CD4-positive, alpha-beta T cell treated with Interleukin-1 beta for 1 hour (primary cell): Measurements from ENCODE around the gene CDH4.

Experiments
- DNase-seq, 2 donors: peaks; one replicate each; pipeline ENCODE4 v3.0.0-alpha.2; 2020 to 2022

Gene CDH4

GRCh38 chr20:61303675-61304074 lies 51.6 kb downstream of the CDH4 start:
- DNase-seq, result no peak

DNA sequence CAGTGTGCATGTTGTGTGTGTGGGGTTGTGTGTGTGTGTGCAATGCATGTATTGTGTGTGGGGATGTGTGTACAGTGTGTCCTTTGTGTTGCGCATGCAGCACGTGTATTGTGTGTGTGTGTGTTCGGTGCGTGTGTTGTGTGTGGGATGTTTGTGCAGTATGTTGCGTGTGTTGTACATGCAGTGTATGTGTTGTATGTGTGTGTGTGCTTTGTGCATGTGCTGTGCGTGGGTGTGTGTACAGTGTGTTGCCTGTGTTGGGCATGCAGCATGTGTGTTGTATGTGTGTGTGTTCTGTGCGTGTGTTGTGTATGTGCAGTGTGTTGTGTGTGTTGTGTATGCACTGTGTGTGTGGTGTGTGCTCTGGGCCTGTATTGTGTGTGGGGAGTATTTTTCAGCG lies 52.7 kb downstream of the CDH4 start:
- DNase-seq, result no peak

- DNase-seq, result no peak
Observed at GRCh38 chr20:61306937-61307475, 54.9 kb downstream of the CDH4 start.

DNA sequence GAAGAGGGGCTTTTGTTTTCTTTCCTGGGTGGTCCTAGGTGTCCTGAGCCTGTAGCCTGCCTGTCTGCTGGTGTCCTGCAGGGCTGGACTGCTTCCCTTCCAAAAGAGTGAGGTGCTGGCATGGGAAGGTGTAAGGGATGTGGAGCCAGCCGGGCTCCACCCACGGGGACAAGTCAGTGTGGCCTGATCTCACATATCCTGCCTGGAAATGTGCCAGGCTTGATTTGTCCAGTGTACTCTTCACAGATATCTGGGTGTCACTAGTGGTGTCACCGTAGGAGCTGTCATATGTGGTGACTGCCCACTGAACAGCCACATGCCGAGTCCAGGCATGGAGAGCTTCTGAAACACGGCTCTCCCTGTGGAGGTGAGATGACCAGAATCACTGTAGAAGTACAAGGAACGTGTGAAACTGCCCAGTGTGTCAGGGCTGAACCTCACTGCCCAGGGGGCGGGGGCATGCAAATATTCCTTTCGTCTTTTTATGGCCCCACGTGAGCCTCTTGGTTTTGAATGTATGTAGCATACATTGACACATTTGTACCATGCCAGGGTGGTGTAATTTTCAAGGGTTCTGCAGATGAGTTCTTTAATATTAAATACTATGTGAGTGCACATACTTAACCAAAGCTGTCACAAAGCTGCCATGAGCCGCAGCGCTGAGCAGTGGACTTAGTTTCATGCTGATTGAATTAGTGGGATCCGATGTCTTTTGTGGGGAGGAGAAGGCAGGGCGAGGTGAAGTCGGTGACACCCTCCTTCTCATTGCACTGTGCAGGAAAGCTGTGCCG lies 55.8 kb downstream of the CDH4 start:
- no peak for DNase-seq

- no peak for DNase-seq
Observed at GRCh38 chr20:61308477-61308774, 56.4 kb downstream of the CDH4 start.

- no peak for DNase-seq
Observed at GRCh38 chr20:61310954-61311353, 58.9 kb downstream of the CDH4 start.

GRCh38 chr20:61311656-61312387 lies 59.8 kb downstream of the CDH4 start:
- no peak for DNase-seq

DNA sequence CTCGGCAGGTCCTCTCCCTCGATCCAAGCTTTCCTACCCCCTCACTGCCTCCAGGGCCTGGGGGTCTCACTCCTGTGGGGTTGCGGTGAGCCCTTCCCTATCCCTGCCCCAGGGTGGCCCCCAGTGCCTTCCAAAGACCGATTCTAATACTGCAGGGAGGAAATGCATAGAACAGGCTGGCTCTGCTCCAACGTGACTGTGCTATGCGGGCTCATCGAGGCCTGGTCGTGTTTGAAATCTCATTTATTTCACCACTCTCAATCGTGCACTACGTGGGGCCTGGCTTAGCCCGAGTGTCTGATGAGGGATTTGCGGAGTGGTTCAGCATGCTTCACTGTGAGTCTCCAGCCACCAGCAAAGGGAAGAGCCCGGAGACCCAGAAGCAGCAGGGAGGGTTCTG lies 60.9 kb downstream of the CDH4 start:
- DNase-seq, result no peak

GRCh38 chr20:61313396-61313795 lies 61.3 kb downstream of the CDH4 start:
- no peak for DNase-seq

DNA sequence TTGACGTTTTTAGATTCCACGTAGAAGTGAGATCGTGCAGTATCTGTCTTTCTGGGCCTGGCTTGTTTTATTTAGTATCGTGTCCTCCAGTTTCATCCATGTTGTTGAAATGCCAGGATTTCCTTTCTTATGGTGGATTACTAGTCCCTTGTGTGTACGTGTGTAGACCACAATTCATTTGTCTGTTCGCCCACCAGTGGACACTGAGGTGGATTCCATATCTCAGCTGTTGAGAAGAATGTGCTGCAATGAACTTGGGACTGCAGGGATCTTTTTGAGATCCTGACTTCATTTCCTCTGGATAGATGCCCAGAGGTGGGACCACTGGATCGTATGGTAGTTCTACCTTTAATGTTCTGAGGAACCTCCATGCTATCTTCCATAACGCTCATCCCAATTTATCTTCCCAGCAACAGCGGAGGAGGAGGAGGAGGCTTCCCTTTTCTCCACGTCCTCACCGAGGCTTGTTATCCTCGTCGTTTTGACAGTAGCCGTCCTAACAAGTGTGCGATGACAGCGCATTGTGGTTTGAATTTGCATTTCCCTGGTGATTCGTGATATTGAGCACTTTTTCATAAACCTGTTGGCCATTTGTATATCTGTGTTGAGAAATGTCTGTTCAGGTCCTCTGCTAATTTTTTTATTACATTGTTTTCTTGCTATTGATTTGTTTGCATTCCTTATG lies 62.4 kb downstream of the CDH4 start:
- DNase-seq, result no peak

DNA sequence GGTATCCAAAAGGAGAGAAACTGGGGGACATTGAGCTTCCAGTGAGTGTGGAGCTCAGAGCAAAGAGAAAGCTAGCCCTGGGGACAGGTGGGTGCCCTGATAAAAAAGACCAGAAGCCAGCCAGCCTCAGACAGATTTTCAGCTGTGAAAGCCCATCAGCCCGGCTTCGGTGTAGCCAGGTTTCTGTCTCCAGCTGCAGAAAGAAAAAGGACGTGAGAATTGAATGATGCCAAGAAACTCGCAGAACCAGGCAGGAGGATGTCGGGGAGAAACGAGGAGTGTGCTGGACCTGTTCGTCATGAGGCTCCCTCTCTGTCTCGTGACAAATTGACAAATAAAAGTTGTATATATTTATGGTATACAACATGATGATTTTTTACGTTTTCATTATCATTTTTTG lies 63.3 kb downstream of the CDH4 start:
- DNase-seq, result no peak

DNA sequence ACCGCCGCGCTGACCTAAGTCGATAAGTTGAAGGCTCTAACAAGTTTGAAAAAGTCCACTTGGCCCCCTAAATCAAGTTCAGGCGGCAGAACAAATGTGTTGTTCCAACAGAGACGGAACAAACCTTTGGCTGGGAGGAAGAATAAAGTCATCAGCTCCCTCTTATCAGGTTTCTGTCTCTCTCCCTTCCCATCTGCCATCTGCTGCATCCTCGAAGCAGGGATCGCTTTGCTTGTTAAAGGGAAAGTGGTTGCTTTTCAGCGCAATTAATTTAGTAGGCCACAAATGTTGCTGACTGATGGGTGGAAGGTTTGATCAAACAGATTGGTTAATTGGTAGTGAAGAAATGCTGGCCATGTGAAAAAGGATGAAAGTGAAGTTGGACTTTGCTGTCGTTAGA lies 64.3 kb downstream of the CDH4 start:
- DNase-seq, result no peak

- no peak for DNase-seq
Observed at GRCh38 chr20:61317966-61318530, 66.0 kb downstream of the CDH4 start.

DNA sequence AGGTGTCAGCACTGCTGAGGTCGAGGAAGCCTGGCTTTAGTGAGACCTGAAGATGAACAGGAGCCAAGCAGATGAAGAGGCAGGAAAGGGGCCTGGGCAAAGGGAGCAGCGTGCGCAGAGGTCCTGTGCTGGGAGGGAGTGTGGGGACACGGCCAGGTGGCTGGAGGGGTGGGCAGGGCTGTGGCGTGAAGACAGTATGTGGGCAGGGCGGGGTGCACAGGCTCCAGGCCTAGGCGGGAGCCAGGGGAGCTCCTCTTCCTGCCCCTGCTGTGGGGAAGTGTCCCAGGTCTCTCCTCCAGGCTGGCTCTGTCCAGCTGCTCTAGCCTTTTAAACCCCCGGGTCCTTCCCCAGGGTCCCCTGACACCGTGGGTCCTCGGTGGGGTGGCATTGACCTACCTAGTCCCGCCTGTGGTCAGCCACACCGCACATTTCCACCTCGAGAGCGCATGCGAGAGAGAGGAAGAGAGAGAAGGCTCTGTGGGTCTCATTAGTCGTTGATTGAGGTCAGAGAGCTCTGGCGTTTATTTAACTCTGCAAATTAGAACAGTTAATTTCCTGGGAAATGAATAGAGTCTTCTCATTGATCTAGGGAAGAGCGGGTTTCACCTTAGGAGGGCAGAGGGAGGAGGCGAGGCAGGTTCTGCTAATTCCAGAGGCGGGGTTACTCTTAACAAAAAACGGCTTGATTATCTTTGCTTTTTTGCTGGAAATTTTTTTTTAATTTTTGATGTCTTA lies 68.8 kb downstream of the CDH4 start:
- DNase-seq, result no peak

GRCh38 chr20:61321481-61321880 lies 69.4 kb downstream of the CDH4 start:
- no peak for DNase-seq

GRCh38 chr20:61322151-61322865 lies 70.2 kb downstream of the CDH4 start:
- DNase-seq, result no peak

- DNase-seq, result no peak
Observed at GRCh38 chr20:61324906-61325305, 72.8 kb downstream of the CDH4 start.

GRCh38 chr20:61325718-61326117 lies 73.7 kb downstream of the CDH4 start:
- no peak for DNase-seq

DNA sequence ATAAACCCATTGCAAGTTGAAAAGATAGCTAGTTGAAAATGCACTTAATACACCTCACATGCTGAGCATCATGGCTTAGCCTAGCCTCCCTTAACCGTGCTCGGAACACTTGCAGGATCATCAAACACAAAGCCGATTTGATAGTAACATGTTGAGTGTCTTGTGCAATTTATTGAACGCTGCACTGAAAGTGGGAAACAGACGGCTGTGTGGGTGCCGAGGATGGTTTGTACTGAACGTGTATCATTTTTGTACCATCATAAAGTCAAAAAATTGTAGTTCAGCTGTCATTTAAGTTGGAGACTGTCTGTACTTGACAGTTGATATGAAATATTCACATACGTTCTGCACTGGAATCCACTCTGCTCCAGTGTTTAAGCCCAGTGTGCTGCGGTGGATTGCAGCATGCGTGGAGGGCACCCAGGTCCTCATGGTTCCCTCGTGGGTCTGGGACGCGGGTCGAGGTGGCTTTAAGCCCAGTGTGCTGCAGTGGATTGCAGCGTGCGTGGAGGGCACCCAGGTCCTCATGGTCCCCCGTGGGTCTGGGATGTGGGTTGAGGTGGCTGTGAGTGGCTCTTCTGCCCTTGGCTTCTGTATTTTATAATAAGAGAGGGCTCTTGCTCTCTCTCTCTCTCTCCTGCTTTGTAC lies 77.0 kb downstream of the CDH4 start:
- DNase-seq, result no peak

GRCh38 chr20:61330441-61330840 lies 78.4 kb downstream of the CDH4 start:
- no peak for DNase-seq

- DNase-seq, result no peak
Observed at GRCh38 chr20:61331543-61331942, 79.5 kb downstream of the CDH4 start.
